Fibroblast of peridontal ligament (primary cell): ENCODE results near the gene UPF2.
"Not testable (repeated sequence)": the region's sequence is repeated elsewhere in the genome, so short reads cannot be mapped to it uniquely, and the experiment has no call there.

Source experiments
- DNase-seq: peaks from one replicate; pipeline ENCODE4 v3.0.0-alpha.2; 2010; ENCODE audit errors: extremely low read depth

The UPF2 gene, protein sequence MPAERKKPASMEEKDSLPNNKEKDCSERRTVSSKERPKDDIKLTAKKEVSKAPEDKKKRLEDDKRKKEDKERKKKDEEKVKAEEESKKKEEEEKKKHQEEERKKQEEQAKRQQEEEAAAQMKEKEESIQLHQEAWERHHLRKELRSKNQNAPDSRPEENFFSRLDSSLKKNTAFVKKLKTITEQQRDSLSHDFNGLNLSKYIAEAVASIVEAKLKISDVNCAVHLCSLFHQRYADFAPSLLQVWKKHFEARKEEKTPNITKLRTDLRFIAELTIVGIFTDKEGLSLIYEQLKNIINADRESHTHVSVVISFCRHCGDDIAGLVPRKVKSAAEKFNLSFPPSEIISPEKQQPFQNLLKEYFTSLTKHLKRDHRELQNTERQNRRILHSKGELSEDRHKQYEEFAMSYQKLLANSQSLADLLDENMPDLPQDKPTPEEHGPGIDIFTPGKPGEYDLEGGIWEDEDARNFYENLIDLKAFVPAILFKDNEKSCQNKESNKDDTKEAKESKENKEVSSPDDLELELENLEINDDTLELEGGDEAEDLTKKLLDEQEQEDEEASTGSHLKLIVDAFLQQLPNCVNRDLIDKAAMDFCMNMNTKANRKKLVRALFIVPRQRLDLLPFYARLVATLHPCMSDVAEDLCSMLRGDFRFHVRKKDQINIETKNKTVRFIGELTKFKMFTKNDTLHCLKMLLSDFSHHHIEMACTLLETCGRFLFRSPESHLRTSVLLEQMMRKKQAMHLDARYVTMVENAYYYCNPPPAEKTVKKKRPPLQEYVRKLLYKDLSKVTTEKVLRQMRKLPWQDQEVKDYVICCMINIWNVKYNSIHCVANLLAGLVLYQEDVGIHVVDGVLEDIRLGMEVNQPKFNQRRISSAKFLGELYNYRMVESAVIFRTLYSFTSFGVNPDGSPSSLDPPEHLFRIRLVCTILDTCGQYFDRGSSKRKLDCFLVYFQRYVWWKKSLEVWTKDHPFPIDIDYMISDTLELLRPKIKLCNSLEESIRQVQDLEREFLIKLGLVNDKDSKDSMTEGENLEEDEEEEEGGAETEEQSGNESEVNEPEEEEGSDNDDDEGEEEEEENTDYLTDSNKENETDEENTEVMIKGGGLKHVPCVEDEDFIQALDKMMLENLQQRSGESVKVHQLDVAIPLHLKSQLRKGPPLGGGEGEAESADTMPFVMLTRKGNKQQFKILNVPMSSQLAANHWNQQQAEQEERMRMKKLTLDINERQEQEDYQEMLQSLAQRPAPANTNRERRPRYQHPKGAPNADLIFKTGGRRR

GRCh38 chr10:12042797-12043651 lies at the start of gene UPF2:
Gene UPF2, minus strand, starts transcription at chr10:12042809. Its CDS starts 7,386 bp downstream, at chr10:12035423.
- DNase-seq = peak; percentile 98

DNA sequence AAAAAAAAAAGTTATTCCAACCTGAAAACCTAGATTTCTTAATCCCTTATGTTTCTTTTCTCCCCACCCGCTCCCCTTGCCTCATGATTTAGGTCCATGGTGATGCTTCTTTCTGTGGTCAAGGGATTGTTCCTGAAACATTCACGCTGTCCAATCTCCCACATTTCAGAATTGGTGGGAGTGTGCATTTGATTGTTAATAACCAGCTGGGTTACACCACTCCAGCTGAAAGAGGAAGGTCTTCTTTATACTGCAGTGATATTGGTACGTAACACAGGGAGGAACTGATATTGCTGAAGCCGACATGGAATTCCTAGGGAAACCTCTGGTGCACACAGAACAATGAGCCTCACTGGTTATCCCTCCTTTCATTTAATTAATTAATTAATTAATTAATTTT lies 48.8 kb upstream of the UPF2 start:
- DNase-seq = no peak

- DNase-seq = no peak
These were observed 46.3 kb upstream of the UPF2 start for GRCh38 chr10:12088919-12089318.

DNA sequence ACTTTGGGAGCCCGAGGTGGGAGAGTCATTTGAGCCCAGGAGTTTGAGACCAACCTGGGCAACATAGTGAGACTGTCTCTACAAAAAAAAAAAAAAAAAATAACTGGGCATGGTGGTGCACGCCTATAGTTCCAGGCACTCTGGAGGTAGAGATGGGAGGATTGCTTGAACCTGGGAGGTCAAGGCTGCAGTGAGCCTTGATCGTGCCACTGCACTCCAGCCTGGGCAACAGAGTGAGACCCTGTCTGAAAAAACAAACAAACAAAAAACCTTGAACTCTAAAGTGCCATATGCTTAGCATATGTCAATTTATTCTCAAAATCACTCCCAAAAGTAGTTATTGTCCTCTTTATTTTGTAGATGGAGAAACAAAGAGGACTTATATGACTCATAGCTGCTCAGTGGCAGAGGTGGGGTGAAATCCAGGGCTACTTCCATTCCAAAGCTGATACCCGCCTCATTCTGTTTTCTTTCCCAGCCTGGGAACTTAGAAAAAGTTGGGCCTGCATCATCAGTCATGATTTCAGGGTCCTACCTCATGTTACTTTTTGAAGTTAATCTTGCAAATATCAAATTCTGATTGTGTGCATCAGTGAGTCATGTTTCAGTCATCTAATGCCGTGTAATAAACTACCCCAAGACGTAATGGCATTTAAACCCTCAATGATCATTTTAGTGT lies 39.4 kb upstream of the UPF2 start:
- DNase-seq = peak; percentile 27

GRCh38 chr10:12081470-12081869 lies 38.9 kb upstream of the UPF2 start:
- no peak for DNase-seq

GRCh38 chr10:12077580-12078180 lies 35.1 kb upstream of the UPF2 start:
- no peak for DNase-seq

DNA sequence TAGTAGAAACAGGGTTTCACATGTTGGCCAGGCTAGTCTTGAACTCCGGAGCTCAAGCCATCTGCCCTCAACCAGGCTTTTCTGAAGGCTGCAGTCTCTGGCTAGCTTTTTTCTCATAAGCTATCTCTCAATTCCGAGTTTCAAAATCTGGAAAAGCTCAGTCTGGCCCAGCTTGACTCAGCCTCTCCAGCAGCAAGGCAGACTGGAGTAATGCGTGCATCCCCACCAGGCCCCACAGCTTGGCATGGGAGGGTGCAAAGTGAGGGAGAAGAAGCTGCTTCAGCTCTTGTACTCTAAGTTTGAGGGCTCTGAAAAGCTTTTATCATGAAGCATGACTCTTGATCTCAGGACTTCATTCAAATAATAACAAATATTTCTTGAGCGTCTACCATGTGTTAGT lies 30.9 kb upstream of the UPF2 start:
- no peak for DNase-seq

DNA sequence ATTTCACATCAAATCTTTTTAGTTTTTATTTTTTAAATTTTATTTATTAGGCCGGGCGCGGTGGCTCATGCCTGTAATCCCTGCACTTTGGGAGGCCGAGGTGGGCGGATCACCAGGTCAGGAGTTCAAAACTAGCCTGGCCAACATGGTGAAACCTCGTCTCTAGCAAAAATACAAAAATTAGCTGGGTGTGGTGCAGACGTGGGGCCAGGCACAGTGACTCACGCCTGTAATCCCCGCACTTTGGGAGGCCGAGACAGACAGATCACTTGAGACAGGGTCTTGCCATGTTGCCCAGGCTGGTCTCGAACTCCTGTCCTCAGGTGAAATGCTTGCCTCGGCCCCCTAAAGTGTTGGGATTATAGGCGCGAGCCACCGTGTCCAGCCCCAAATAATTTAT lies 28.8 kb upstream of the UPF2 start:
- DNase-seq = not testable (repeated sequence)

- peak; percentile 89 for DNase-seq
These were observed 26.1 kb upstream of the UPF2 start, which contains the start of gene DHTKD1 for GRCh38 chr10:12068449-12069269. Gene DHTKD1, plus strand, starts transcription at chr10:12068954. Its CDS starts 80 bp downstream, at chr10:12069034.

DNA sequence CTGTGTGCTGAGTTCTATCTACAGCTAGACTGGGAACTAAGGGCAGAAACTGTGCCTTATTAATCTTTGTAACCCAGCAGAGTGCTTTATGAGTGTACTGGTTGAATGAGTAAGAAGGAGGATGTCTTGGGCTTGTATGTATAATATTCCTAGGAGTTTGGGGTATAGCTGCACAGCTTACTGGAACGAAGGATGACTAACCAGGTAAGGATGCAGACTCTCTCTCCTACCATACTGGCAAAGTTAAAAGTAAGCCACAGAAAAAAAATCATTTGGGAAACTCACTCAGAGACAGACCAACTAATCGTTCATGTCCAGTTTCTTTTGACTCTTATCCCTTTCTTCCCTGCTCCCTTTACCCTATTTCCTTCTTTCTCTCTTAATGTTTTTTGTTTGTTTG lies 24.7 kb upstream of the UPF2 start:
- DNase-seq = peak; percentile 54

DNA sequence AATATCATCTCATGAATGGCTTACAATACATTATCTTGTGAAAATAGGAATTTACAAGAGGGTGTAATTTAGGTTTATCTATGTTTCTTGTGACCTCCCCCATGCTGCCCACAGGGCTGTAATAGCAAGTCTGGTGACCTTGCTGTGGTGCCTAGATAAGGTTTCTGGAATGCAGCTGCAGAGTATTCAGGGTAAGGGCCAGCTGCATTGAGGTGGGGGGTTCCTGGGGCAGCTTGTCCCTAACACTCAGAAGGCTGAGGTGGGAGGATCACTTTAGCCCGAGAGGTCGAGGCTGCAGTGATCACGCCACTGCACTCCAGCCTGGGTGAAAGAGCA lies 20.8 kb upstream of the UPF2 start:
- DNase-seq = no peak

DNA sequence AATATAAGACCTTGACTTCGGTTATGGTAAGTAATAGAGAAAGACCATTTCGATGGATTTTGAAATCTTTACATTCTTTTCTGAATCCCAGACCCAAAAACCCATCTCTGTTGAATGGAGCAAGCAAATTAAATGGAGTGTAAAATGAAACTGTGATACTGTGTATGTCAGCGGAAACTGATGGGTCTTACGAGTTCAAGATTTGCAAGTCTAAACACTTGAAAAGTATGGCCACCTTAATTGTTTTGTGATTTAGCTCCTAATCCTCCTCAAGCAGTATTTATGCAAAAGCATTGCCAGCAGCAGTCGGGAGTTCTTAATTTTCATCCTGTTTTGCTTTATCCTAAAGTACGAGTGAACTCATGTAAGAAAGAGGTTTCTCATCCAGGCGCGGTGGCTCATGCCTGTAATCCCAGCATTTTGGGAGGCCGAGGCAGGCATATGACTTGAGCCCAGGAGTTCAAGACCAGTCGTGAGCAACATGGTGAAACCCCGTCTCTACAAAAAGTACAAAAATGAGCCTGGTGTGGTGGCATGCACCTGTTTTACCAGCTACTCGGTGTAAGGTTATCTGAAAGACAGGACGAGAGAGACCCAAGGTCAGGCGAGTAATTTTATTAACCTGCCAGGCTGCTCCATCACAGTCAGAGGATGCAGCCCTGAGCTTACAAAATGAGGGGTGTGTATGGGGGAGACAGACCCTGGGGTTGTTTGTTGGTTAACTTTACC lies 20.3 kb upstream of the UPF2 start:
- DNase-seq = no peak

DNA sequence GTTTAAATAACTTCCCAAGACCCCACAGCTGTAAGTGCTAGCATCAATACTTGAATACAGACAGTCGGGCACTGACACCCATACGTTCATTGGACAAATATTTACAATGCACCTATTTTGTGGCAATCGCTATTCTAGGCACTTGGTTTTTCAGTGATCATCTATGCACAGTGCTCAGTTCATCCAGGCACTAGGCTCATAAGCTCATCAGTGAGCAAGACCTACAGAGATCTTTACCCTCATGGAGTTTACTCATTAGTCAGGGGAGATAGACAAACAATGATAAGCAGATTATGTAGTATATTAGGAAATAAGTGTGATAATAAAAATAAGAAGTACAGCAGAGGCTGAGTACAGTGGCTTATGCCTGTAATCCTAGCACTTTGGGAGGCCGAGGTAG lies 18.5 kb upstream of the UPF2 start:
- DNase-seq = no peak

- no peak for DNase-seq
These were observed 14.1 kb upstream of the UPF2 start for GRCh38 chr10:12056748-12057147.

DNA sequence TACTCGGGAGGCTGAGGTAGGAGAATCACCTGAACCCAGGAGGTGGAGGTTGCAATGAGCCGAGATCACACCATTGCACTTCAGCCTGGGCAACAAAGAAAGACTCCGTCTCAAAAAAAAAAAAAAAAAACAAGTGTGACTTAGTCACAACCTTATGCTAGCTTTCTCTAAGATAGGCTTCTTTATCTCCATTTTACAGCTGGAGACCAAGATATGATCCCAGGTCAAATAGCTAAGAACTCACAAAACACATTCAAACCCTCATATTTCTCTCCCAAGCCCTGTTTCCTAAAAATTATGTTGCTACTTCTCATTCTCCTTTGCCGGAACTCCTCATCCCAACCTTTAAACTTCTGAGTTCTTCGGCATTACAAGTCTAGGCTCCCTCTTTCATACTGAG lies 13.1 kb upstream of the UPF2 start:
- DNase-seq = no peak

GRCh38 chr10:12051241-12051640 lies 8.6 kb upstream of the UPF2 start:
- no peak for DNase-seq

- DNase-seq = no peak
These were observed 7.9 kb upstream of the UPF2 start for GRCh38 chr10:12050528-12050927.

DNA sequence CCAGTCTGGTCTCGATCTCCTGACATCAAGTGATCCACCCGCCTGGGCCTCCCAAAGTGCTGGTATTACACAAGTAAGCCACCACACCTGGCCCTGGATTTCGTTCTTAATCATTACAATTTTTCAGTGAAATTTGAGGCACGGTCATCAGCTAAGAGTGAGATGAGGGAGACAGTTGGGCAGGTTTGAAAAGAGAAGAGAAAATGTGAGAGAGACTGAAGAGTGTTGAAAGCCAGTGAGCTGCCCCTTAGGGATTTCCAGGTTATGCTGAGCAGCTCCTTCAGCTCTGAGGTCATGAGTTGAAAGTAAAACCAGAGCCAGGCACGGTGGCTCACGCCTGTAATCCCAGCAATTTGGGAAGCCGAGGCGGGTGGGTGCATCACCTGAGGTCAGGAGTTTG lies 5.9 kb upstream of the UPF2 start:
- DNase-seq = no peak

DNA sequence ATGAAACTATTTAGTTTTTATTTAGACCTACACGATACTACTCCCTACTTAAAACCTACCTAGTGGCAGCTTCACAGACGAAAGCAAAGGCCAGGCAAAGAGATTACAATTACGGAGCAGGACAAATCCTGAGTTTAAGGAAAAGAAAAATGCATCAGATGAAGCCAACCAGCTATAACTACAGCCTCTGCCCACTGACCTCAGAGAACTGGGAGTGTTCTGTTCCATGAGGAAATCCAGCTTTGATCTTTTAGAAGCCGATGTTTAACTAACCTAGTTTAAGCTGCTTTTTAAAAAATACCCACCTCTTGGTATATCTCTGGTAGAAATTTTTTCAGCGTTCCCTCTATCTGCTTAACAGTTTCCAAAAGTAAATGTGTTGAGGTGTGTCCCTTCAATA lies 3.0 kb upstream of the UPF2 start:
- no peak for DNase-seq
